HG03342 (cell line): Measurements from ENCODE around the gene PABPC1L.
A peak's percentile ranks its signal among the peaks of the same experiment; 100 is the strongest.

Source experiments
- ATAC-seq: cut with Tn5 transposase; IDR thresholded peaks from one replicate; pipeline ENCODE4 v1.9.1; 2021; ENCODE audit warnings: mild to moderate bottlenecking, moderate library complexity; ENCODE audit not compliant: unreplicated experiment

The PABPC1L gene

GRCh38 chr20:44966030-44966961 is 56.4 kb downstream of the PABPC1L start, which contains the start of gene STK4:
STK4 (plus strand) TSS chr20:44966512; CDS start chr20:44966569, 57 bp downstream.
- peak; percentile 70 for ATAC-seq

- no peak for ATAC-seq
These were observed 57.4 kb downstream of the PABPC1L start for GRCh38 chr20:44967207-44967807.

GRCh38 chr20:44969300-44969894 is 59.5 kb downstream of the PABPC1L start:
- ATAC-seq = no peak

- no peak for ATAC-seq
These were observed 60.4 kb downstream of the PABPC1L start for GRCh38 chr20:44970243-44970757.

GRCh38 chr20:44973053-44973452 is 63.2 kb downstream of the PABPC1L start:
- ATAC-seq = no peak

GRCh38 chr20:44976698-44977097 is 66.8 kb downstream of the PABPC1L start:
- ATAC-seq = no peak

GRCh38 chr20:44979090-44979621 is 69.3 kb downstream of the PABPC1L start:
- peak; percentile 93 for ATAC-seq

- ATAC-seq = no peak
These were observed 72.0 kb downstream of the PABPC1L start for GRCh38 chr20:44981736-44982406.

GRCh38 chr20:44983093-44983674 is 73.3 kb downstream of the PABPC1L start:
- no peak for ATAC-seq

- no peak for ATAC-seq
These were observed 78.8 kb downstream of the PABPC1L start for GRCh38 chr20:44988631-44989171.
